GM06990 (cell line): Measurements from ENCODE around the gene BCORL1.

ENCODE experiments used
- DNase-seq: peaks from one replicate; pipeline ENCODE4 v3.0.0-alpha.2; 2011; ENCODE audit not compliant: insufficient read length; ENCODE audit errors: extremely low read depth
- H3K27me3 ChIP-seq: replicated peaks from 2 replicates; pipeline ENCODE4 v1.6.0; 2011; ENCODE audit warnings: low read length; ENCODE audit not compliant: control insufficient read depth, insufficient read depth
- H3K36me3 ChIP-seq: 2 replicates; pipeline ENCODE4 v1.5.1; 2011; ENCODE audit warnings: low read length; ENCODE audit not compliant: control insufficient read depth, insufficient read depth
- H3K4me3 ChIP-seq: replicated peaks from 2 replicates; pipeline ENCODE4 v1.5.1; 2011; ENCODE audit warnings: low read depth, mild to moderate bottlenecking, control low read depth, low read length
- TF ChIP-seq, protein P1 (sequence below): IDR thresholded peaks from 2 replicates; pipeline ENCODE4 v1.5.1; 2011; ENCODE audit warnings: low read length, control low read depth, mild to moderate bottlenecking, inconsistent platforms; ENCODE audit not compliant: insufficient read depth, poor library complexity, severe bottlenecking

Gene BCORL1

DNA sequence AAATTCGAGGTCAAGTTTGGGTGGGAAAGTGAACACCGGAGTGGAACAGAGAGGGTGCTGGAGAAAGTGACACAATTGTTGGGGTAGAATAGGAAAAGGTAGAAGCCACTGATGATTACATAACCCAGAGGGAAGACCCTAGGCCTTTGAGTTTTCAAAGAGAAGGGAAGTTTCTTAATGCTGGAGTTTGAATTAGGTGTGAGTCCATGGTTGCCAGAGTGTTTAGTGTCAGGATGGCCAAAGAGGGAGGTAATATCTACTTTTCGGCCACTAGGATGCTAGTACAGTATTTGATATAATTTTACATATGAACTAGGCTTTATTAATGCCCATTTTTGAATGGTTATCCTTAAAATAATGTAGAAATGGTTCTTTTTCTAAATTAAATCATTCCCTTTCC lies 5.4 kb downstream of the BCORL1 start:
- Histone ChIP-seq H3K27me3 (no peaks in the 10 kb centered on the region), H3K4me3 (no peak overlapping the region), H3K36me3 (no peaks in the 10 kb centered on the region)
- TF ChIP-seq, protein P1, sequence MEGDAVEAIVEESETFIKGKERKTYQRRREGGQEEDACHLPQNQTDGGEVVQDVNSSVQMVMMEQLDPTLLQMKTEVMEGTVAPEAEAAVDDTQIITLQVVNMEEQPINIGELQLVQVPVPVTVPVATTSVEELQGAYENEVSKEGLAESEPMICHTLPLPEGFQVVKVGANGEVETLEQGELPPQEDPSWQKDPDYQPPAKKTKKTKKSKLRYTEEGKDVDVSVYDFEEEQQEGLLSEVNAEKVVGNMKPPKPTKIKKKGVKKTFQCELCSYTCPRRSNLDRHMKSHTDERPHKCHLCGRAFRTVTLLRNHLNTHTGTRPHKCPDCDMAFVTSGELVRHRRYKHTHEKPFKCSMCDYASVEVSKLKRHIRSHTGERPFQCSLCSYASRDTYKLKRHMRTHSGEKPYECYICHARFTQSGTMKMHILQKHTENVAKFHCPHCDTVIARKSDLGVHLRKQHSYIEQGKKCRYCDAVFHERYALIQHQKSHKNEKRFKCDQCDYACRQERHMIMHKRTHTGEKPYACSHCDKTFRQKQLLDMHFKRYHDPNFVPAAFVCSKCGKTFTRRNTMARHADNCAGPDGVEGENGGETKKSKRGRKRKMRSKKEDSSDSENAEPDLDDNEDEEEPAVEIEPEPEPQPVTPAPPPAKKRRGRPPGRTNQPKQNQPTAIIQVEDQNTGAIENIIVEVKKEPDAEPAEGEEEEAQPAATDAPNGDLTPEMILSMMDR = no peak
- no peak for DNase-seq

DNA sequence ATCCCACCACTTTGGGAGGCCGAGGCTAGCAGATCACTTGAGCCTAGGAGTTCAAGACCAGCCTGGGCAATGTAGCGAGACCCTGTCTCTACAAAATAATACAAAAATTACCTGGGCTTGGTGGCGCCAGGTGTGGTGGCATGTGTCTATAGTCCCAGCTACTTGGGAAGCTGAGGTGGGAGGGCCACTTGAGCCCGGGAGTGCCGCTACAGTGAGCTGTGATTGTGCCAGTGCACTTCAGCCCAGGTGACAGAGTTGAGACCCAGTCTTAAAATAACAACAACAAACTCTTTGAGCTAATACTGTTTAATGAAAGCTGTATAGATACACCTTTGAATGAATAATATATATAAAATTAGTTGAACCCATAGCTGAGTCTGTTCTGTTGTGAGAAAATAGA lies 9.7 kb downstream of the BCORL1 start:
- Histone ChIP-seq H3K4me3 (no peak overlapping the region), H3K27me3 (no peaks in the 10 kb centered on the region), H3K36me3 (no peaks in the 10 kb centered on the region)
- no peak for DNase-seq
- TF ChIP-seq, protein P1 = no peak

DNA sequence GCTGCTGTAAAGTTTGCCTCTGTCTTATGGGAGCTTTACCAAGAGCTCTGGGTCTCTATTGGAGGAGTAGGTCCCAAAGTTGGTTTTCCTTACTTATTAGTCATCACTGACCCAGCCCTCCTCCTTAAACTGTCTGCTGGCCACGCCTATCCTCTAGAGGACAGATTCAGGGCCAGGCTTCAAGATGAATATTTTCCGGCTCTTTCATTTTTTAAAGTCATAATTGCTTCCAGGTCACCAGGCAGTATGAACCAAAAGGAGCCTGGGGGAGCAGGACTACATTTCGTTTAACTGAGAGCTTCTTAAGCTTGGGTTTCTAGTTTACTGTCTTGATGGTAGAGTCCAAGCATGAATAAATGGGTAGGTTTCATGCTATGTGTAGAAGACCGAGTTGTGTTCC lies 13.7 kb downstream of the BCORL1 start:
- Histone ChIP-seq H3K36me3 (no peaks in the 10 kb centered on the region), H3K27me3 (no peaks in the 10 kb centered on the region), H3K4me3 (no peak overlapping the region)
- TF ChIP-seq, protein P1 = no peak
- no peak for DNase-seq

DNA sequence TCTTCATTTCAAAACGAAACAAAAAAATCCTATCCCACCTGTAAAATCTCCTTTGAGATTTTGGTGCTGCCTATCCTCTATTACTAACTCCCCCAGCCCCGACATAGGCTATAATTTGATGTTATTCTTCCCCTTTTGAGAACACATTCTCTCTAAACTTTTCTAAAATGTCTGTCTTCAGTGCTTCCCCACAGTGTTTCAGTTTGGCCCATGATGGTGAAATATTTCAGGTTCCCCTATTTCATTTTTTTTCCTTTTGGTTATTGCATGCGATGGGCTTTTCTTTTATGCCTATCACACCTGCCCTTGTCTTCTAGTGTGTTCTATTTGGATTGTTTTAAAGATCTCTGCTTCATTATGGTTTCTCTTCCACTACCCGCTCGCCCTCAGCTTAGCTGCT lies 14.7 kb downstream of the BCORL1 start:
- H3K36me3 ChIP-seq = no peaks in the 10 kb centered on the region
- TF ChIP-seq, protein P1 = no peak
- H3K27me3 ChIP-seq = no peaks in the 10 kb centered on the region
- no peak overlapping the region for H3K4me3 ChIP-seq
- DNase-seq = no peak

DNA sequence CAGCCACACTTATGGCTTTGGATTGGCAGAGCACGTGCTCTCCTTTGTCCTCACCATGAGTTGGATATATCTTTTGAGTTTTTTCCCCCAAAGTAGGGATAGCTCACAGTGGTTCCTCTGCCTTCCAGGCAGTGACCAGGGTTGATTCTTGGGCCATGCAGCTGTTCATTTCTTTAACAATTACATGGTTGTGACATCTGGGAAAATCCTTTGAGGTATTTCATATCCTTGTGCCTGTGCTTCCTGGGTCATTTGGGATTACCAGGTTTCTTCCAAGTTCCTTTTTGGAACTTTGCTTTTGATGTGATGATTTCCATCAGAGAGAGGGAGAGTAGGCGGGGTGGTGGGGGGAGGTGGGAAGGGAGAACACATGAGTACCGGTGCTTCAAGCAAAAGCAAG lies 15.6 kb downstream of the BCORL1 start:
- Histone ChIP-seq H3K27me3 (no peaks in the 10 kb centered on the region), H3K4me3 (no peak overlapping the region), H3K36me3 (no peaks in the 10 kb centered on the region)
- TF ChIP-seq, protein P1 = no peak
- no peak for DNase-seq

DNA sequence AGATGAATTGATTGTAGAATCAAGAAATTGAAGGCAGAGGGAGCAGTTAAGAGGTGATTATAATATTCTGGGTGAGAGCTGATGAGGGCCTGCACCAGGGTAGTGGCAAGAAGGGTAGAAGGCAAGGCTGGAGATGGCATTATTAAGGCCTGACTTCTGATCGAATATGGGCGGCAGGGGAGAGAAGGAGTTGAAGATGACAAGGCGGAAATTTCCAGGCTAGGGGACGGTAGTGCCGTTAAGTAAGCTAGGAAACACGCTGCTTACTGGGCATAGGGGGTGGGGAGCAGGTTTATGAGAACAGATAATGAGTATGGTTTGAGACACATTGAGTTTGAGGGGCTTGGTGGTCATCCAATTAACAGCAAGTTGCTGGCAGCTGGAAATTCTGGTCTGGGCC lies 19.5 kb downstream of the BCORL1 start:
- H3K36me3 ChIP-seq = no peaks in the 10 kb centered on the region
- TF ChIP-seq, protein P1 = no peak
- DNase-seq = no peak
- H3K4me3 ChIP-seq = no peak overlapping the region
- no peaks in the 10 kb centered on the region for H3K27me3 ChIP-seq
